HG02678 (cell line): ENCODE measurements around the gene NENF.
"Not testable (repeated sequence)": the region's sequence is repeated elsewhere in the genome, so short reads cannot be mapped to it uniquely, and the experiment has no call there.

Source experiments
- ATAC-seq: cut with Tn5 transposase; IDR thresholded peaks from one replicate; pipeline ENCODE4 v1.9.1; 2021; ENCODE audit warnings: mild to moderate bottlenecking, moderate library complexity; ENCODE audit not compliant: unreplicated experiment

Gene NENF

GRCh38 chr1:212458817-212459216 is 26.1 kb downstream of the NENF start:
- no peak for ATAC-seq

- no peak for ATAC-seq
Measured at GRCh38 chr1:212459656-212460055, 26.9 kb downstream of the NENF start.

GRCh38 chr1:212460376-212460775 is 27.7 kb downstream of the NENF start:
- no peak for ATAC-seq

- ATAC-seq, result no peak
Measured at GRCh38 chr1:212461916-212462660, 29.4 kb downstream of the NENF start.

- no peak for ATAC-seq
Measured at GRCh38 chr1:212463565-212464285, 31.0 kb downstream of the NENF start.

GRCh38 chr1:212465311-212465710 is 32.6 kb downstream of the NENF start:
- ATAC-seq, result no peak

GRCh38 chr1:212466437-212466836 is 33.7 kb downstream of the NENF start:
- ATAC-seq, result no peak

- ATAC-seq, result no peak
Measured at GRCh38 chr1:212466898-212467650, 34.4 kb downstream of the NENF start.

- no peak for ATAC-seq
Measured at GRCh38 chr1:212467843-212468482, 35.2 kb downstream of the NENF start.

- ATAC-seq, result no peak
Measured at GRCh38 chr1:212470059-212470458, 37.3 kb downstream of the NENF start.

GRCh38 chr1:212471286-212471685 is 38.6 kb downstream of the NENF start:
- no peak for ATAC-seq

- ATAC-seq, result no peak
Measured at GRCh38 chr1:212471891-212472675, 39.4 kb downstream of the NENF start.

- ATAC-seq, result no peak
Measured at GRCh38 chr1:212473729-212474128, 41.0 kb downstream of the NENF start.

- ATAC-seq, result no peak
Measured at GRCh38 chr1:212475151-212475550, 42.4 kb downstream of the NENF start.

- ATAC-seq, result not testable (repeated sequence)
Measured at GRCh38 chr1:212475831-212476230, 43.1 kb downstream of the NENF start.

GRCh38 chr1:212477014-212477679 is 44.4 kb downstream of the NENF start:
- ATAC-seq, result peak; percentile 95

- no peak for ATAC-seq
Measured at GRCh38 chr1:212477680-212478466, 45.2 kb downstream of the NENF start.

GRCh38 chr1:212478467-212479025 is 45.8 kb downstream of the NENF start:
- no peak for ATAC-seq

- no peak for ATAC-seq
Measured at GRCh38 chr1:212479188-212479587, 46.5 kb downstream of the NENF start.
